ENCODE measurements around the gene PARD3B. TPM values are rescaled to one million over a fixed set of nuclear protein-coding genes. Genes with fewer than 3 reads are reported as not detected.

The PARD3B gene
- total and polyA plus RNA-seq, 10 of the 15 experiments (the other 5 are each of a cell fraction or from before 2014, with no cell fraction given), result 0.01 to 0.54 (median 0.07) TPM; not detected in 7

GRCh38 chr2:205273148-205273547 is 727.9 kb downstream of the PARD3B start:
- POLR2A ChIA-PET, result no interaction called here

GRCh38 chr2:205273627-205274026 is 728.4 kb downstream of the PARD3B start:
- FAIRE-seq (no peak), DNase-seq (ENCODE audit: low read depth, low spot score) (no peak), ATAC-seq (no peak)
- no peak overlapping the region for H3K9ac ChIP-seq (ENCODE audit: control insufficient read depth, insufficient read depth, low read length)
- ChIA-PET CTCF (no interaction called here), RAD21 (ENCODE audit: unreplicated experiment) (no interaction called here), POLR2A (no interaction called here), SMC1A (ENCODE audit: uncharacterized antibody, unreplicated experiment) (no interaction called here)
- no peaks in the 10 kb centered on the region for H3K79me2 ChIP-seq (ENCODE audit: control insufficient read depth, insufficient read depth, low read length)
- H4K20me1 ChIP-seq (ENCODE audit: control insufficient read depth, insufficient read depth), result no peaks in the 10 kb centered on the region; the same call in 1 of the 2 replicates
- no peak overlapping the region for H2AFZ ChIP-seq (ENCODE audit: control insufficient read depth, low read depth, low read length)
- no peaks in the 10 kb centered on the region for H3K4me1 ChIP-seq (ENCODE audit: control insufficient read depth, insufficient read depth, low read length)
- no peak overlapping the region for H3K4me3 ChIP-seq
- 75% methylated on average over 3 of the region's 3 CpGs for WGBS (ENCODE audit: insufficient coverage, insufficient replicate concordance, low lambda C conversion rate, missing lambda C conversion rate)
- H3K27ac ChIP-seq (ENCODE audit: control insufficient read depth, insufficient read depth), result no peak overlapping the region
- H3K36me3 ChIP-seq (ENCODE audit: control insufficient read depth in 2 of 2, insufficient read depth in 2 of 2, low read length in 1 of 2), result no peaks in the 10 kb centered on the region
- in situ Hi-C loops (cut with MboI) (no loop called here), intact Hi-C loops (cut with micrococcal nuclease; ENCODE audit: unreplicated experiment) (no loop called here)
- no peak overlapping the region for H3K4me2 ChIP-seq (ENCODE audit: control insufficient read depth, insufficient read depth)
- no peaks in the 10 kb centered on the region for H3K9me3 ChIP-seq (replicated peaks; ENCODE audit: control insufficient read depth, insufficient read depth, low read length)
- no TSS peak for BruUV-seq (replicated peaks)
- no peaks in the 10 kb centered on the region for H3K27me3 ChIP-seq (replicated peaks in 1 of 2; ENCODE audit: control insufficient read depth in 2 of 2, insufficient read depth in 2 of 2, low read length in 1 of 2)
- TF ChIP-seq CEBPB (IDR thresholded peaks at IDR 0.05; ENCODE audit: borderline replicate concordance in 1 of 2, low read depth in 2 of 2, low read length in 2 of 2) (no peak), BCLAF1 (IDR thresholded peaks at IDR 0.05) (no peak), MEF2B (IDR thresholded peaks at IDR 0.05; ENCODE audit: partially characterized antibody, poor library complexity, severe bottlenecking) (no peak), YBX1 (IDR thresholded peaks at IDR 0.05) (no peak), ZNF592 (IDR thresholded peaks at IDR 0.05) (no peak)

More at GRCh38 chr2:205273148-205273547, 727.9 kb downstream of the PARD3B start:
- ChIA-PET SMC1A (ENCODE audit: uncharacterized antibody, unreplicated experiment) (no interaction called here), CTCF (no interaction called here), RAD21 (ENCODE audit: unreplicated experiment) (interaction anchor here (0.5 kb wide), 1 partner anchor 408 kb away, joined by 5 read pairs; no protein-coding TSS in a partner anchor)
- H3K9ac ChIP-seq (ENCODE audit: control insufficient read depth, insufficient read depth, low read length), result no peak overlapping the region
- no peaks in the 10 kb centered on the region for H3K9me3 ChIP-seq (replicated peaks; ENCODE audit: control insufficient read depth, insufficient read depth, low read length)
- no peaks in the 10 kb centered on the region; the same call in 1 of the 2 replicates for H4K20me1 ChIP-seq (ENCODE audit: control insufficient read depth, insufficient read depth)
- no peak overlapping the region for H3K4me2 ChIP-seq (ENCODE audit: control insufficient read depth, insufficient read depth)
- TF ChIP-seq HSF1 (IDR thresholded peaks at IDR 0.05; ENCODE audit: low read depth, low read length) (no peak), CHD4 (IDR thresholded peaks at IDR 0.05) (no peak)
- no peaks in the 10 kb centered on the region for H3K36me3 ChIP-seq (ENCODE audit: control insufficient read depth in 2 of 2, insufficient read depth in 2 of 2, low read length in 1 of 2)
- H3K4me1 ChIP-seq (ENCODE audit: control insufficient read depth, insufficient read depth, low read length), result no peaks in the 10 kb centered on the region
- no TSS peak for BruUV-seq (replicated peaks)
- H3K27me3 ChIP-seq (replicated peaks in 1 of 2; ENCODE audit: control insufficient read depth in 2 of 2, insufficient read depth in 2 of 2, low read length in 1 of 2), result peaks cover 0 to 2% of the 10 kb centered on the region in 2 experiments; a peak in 1 of 4 replicates
- ATAC-seq (no peak), FAIRE-seq (no peak), DNase-seq (ENCODE audit: low read depth, low spot score) (no peak)
- no peak overlapping the region for H3K4me3 ChIP-seq
- intact Hi-C loops (cut with micrococcal nuclease; ENCODE audit: unreplicated experiment) (no loop called here), in situ Hi-C loops (cut with MboI) (no loop called here)
- 45% methylated on average over 2 of the region's 2 CpGs for WGBS (ENCODE audit: insufficient coverage, insufficient replicate concordance, low lambda C conversion rate, missing lambda C conversion rate)
- no peaks in the 10 kb centered on the region for H3K79me2 ChIP-seq (ENCODE audit: control insufficient read depth, insufficient read depth, low read length)
- no peak overlapping the region for H2AFZ ChIP-seq (ENCODE audit: control insufficient read depth, low read depth, low read length)
- H3K27ac ChIP-seq (ENCODE audit: control insufficient read depth, insufficient read depth), result no peak overlapping the region
